ENCODE measurements around the gene CCDC7. TPM values are rescaled to one million over a fixed set of nuclear protein-coding genes. Genes with fewer than 3 reads are reported as not detected.

Gene CCDC7
- total RNA-seq, 1 donor from 2014 or later, result 9.0 TPM

DNA sequence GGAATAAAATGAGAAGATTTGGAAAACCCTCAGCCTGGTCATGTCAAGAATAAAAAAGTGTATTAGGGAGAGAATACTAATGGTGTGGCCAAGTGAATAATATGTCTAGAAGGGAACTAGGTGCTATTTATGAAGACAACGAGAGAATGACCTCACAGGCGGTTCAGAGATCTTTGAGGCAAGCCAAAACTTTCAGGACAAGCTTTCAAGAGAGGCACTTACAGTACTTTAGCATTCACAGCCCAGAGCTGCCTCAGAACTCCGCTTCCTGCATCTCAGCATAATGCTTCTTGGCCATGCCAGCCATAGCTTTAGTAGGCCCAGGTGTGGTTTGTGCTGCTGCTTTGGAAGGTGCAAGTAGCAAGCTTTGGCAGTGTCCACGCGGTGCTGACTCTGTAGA, 37.2 kb upstream of the CCDC7 start:
- Mint-ChIP-seq H3K27me3 (no peaks in the 10 kb centered on the region), H3K9me3 (no peaks in the 10 kb centered on the region), H3K36me3 (no peaks in the 10 kb centered on the region), H3K4me3 (no peak overlapping the region), H3K4me1 (ENCODE audit: unreplicated experiment) (peaks cover 5% of the 10 kb centered on the region), H3K27ac (no peak overlapping the region)
- TF ChIP-seq, protein P1, sequence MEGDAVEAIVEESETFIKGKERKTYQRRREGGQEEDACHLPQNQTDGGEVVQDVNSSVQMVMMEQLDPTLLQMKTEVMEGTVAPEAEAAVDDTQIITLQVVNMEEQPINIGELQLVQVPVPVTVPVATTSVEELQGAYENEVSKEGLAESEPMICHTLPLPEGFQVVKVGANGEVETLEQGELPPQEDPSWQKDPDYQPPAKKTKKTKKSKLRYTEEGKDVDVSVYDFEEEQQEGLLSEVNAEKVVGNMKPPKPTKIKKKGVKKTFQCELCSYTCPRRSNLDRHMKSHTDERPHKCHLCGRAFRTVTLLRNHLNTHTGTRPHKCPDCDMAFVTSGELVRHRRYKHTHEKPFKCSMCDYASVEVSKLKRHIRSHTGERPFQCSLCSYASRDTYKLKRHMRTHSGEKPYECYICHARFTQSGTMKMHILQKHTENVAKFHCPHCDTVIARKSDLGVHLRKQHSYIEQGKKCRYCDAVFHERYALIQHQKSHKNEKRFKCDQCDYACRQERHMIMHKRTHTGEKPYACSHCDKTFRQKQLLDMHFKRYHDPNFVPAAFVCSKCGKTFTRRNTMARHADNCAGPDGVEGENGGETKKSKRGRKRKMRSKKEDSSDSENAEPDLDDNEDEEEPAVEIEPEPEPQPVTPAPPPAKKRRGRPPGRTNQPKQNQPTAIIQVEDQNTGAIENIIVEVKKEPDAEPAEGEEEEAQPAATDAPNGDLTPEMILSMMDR (conservative IDR thresholded peaks at IDR 0.05), result no peak
- no peak for DNase-seq (ENCODE audit: extremely low spot score, unreplicated experiment)

DNA sequence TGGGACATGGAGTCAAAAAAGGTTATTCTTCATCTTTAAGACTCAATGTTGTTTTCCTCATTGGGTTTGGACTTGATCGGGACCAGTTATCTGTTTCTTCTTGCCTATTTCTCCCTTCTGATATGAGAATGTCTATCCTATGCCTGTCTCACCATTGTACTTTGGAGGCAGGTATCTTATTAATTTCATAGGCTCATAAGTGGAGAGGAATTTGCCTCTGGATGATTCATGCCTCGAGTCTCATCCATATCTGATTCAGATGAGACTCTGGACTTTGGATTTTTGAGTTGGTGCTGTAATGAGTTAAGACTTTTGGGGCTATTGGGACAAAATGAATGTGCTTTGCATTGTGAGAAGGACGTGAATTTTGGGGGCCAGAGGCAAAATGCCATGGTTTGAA, 36.2 kb upstream of the CCDC7 start:
- H3K9me3 Mint-ChIP-seq, result peaks cover 5% of the 10 kb centered on the region
- no peak overlapping the region for H3K27ac Mint-ChIP-seq
- peaks cover 5% of the 10 kb centered on the region for H3K4me1 Mint-ChIP-seq (ENCODE audit: unreplicated experiment)
- no peaks in the 10 kb centered on the region for H3K27me3 Mint-ChIP-seq
- TF ChIP-seq, protein P1 (conservative IDR thresholded peaks at IDR 0.05), result no peak
- no peak overlapping the region for H3K4me3 Mint-ChIP-seq
- no peaks in the 10 kb centered on the region for H3K36me3 Mint-ChIP-seq
- no peak for DNase-seq (ENCODE audit: extremely low spot score, unreplicated experiment)

DNA sequence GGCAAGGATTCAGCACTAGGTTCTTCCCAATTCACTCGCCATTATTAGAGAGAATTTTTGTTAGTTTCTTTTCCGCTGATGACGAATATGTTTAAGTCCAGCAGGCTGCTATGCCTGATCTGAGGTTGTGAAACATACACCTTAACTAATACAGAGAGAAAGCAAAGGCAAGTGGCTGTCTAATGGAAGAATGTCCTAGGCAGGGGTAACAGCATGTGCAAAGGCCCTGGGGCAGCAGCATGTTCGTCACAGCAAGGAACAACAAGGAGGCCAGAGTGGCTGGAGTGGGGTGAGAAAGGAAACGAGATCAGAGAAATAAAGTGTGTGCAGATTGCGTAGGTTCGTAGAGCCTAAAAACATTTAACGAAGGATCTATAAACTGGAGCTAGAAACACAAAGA, 35.4 kb upstream of the CCDC7 start:
- TF ChIP-seq, protein P1 (conservative IDR thresholded peaks at IDR 0.05), result no peak
- Mint-ChIP-seq H3K27me3 (no peaks in the 10 kb centered on the region), H3K27ac (no peak overlapping the region), H3K4me1 (ENCODE audit: unreplicated experiment) (peaks cover 5% of the 10 kb centered on the region), H3K36me3 (no peaks in the 10 kb centered on the region), H3K4me3 (no peak overlapping the region), H3K9me3 (peaks cover 5% of the 10 kb centered on the region)
- DNase-seq (ENCODE audit: extremely low spot score, unreplicated experiment), result no peak

DNA sequence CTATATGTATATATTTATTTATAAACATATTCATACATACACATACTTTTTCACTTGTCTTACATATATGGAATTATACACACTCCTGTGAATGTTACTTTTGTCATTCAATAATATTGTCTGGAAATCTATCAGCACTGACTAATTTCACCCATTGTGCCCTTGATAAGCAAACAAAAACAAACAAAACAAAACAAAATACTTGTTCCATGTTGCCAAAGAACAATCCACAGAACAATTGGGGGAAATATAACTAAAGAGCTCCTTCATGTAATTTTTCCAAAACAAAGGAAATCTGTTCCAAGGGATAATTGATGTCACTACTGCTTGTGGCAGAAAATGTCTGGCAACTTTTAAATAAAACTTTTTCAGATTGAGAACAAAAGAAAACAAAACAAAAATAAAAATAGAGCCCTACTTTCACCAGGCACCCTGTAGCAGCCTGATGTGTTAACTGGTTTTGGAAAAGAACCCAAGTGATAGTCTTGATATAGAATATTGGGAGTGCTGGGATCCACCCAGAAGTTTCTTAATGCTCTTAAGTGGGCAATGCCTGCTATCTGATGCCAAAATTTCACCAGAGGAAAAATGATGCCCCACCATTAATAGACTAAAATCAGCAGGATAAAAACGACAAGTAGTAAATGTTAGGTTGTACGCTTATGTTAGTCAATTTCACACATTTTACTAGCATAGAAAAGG, 34.0 kb upstream of the CCDC7 start:
- no peak overlapping the region for H3K27ac Mint-ChIP-seq
- H3K9me3 Mint-ChIP-seq, result peaks cover 5% of the 10 kb centered on the region
- no peaks in the 10 kb centered on the region for H3K27me3 Mint-ChIP-seq
- DNase-seq (ENCODE audit: extremely low spot score, unreplicated experiment), result no peak
- H3K36me3 Mint-ChIP-seq, result no peaks in the 10 kb centered on the region
- peaks cover 5% of the 10 kb centered on the region for H3K4me1 Mint-ChIP-seq (ENCODE audit: unreplicated experiment)
- H3K4me3 Mint-ChIP-seq, result no peak overlapping the region
- TF ChIP-seq, protein P1 (conservative IDR thresholded peaks at IDR 0.05), result no peak

DNA sequence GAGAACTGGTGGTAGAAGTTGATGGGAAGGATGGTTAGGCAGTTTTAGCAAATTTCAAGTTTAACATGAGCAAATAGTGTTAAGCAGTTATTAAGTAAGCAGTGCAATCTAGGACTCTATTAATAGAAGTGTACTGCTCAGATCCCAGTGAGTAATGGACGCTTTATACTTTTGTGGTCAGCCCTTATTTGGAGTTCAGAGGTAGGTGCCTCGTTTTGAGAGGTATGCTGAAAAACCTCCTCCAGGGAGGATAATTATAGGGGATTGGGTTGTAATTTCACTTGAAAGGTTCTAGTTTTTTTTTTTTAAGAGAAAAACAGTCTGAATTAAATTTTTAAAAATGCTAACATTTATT, 33.5 kb upstream of the CCDC7 start:
- H3K4me3 Mint-ChIP-seq, result no peak overlapping the region
- no peak for DNase-seq (ENCODE audit: extremely low spot score, unreplicated experiment)
- peaks cover 5% of the 10 kb centered on the region for H3K4me1 Mint-ChIP-seq (ENCODE audit: unreplicated experiment)
- H3K36me3 Mint-ChIP-seq, result no peaks in the 10 kb centered on the region
- no peak overlapping the region for H3K27ac Mint-ChIP-seq
- no peaks in the 10 kb centered on the region for H3K27me3 Mint-ChIP-seq
- TF ChIP-seq, protein P1 (conservative IDR thresholded peaks at IDR 0.05), result no peak
- peaks cover 5% of the 10 kb centered on the region for H3K9me3 Mint-ChIP-seq
